K562 (cell line): ENCODE measurements around the gene STC2. TPM values are rescaled to one million over a fixed set of nuclear protein-coding genes. Genes with fewer than 3 reads are reported as not detected.

Experiments
- ATAC-seq: fragments of 200-7000 bp; cut with Tn5 transposase; 3 replicates; pipeline ENCODE4 v1.9.1; 2020; ENCODE audit warnings: moderate library complexity
- BruUV-seq: library from RNA; stranded (reverse); fragments of 400-500 nt; replicated peaks from 2 replicates; lab custom pipeline; 2021; lab: Mats Ljungman, UMichigan
- CTCF ChIA-PET: fragments of 300-600 bp; formaldehyde crosslinking; extraction: SDS; loops from one replicate; lab custom pipeline; 2021; ENCODE audit warnings: low intra/inter-chr PET ratio; lab: Yijun Ruan, JAX
- POLR2A ChIA-PET: fragments of 300-600, 350-650 bp; sonication (Branson Sonifier 250); formaldehyde crosslinking; extraction: SDS; loops from one replicate; lab custom pipeline; 2021; ENCODE audit warnings: antibody characterized with exemption, inconsistent platforms; lab: Yijun Ruan, JAX
- DNase-seq, 4 experiments: peaks; one replicate each; pipeline versions ENCODE4 v3.0.0 to v3.0.0-alpha.2; 2011 to 2018; ENCODE audit warnings: low spot score in 3 of 4, mixed read lengths in 3 of 4; ENCODE audit errors: extremely low read depth in 1 of 4
- FAIRE-seq: peaks from 2 replicates; lab custom pipeline; 2011; peaks lifted over from hg19 to GRCh38; lab: Jason Lieb, UNC
- H2AFZ ChIP-seq: 2 replicates; pipeline ENCODE4 v1.6.0; 2011; ENCODE audit warnings: low read depth, low read length, control low read depth, inconsistent platforms
- H3K27ac ChIP-seq: fragments of 200-600 bp; 3 replicates; pipeline ENCODE4 v1.8.0; 2011; ENCODE audit warnings: low read depth, mild to moderate bottlenecking, control low read depth, inconsistent platforms, low read length, moderate library complexity, mixed read lengths; ENCODE audit errors: extremely low read depth
- H3K27me3 ChIP-seq, 2 experiments: fragments of 300-600 bp in 1 of 2; 2 replicates in 1 of 2; 3 replicates in 1 of 2; pipeline versions ENCODE4 v1.6.0 to v1.8.0; 2011; ENCODE audit warnings: inconsistent platforms in 2 of 2, low read length in 2 of 2, mild to moderate bottlenecking in 1 of 2, mixed read lengths in 1 of 2, moderate library complexity in 1 of 2; ENCODE audit not compliant: control insufficient read depth in 2 of 2, insufficient read depth in 2 of 2
- H3K36me3 ChIP-seq: fragments of 300-600 bp; 3 replicates; pipeline ENCODE4 v1.8.0; 2011; ENCODE audit warnings: mild to moderate bottlenecking, low read length, inconsistent platforms; ENCODE audit not compliant: control insufficient read depth, insufficient read depth
- H3K4me1 ChIP-seq, 2 experiments: fragments of 200-600 bp in 1 of 2; replicated peaks in 1 of 2; 2 replicates in 1 of 2; 3 replicates in 1 of 2; pipeline versions ENCODE4 v1.5.1 to v1.8.0; 2011; ENCODE audit warnings: inconsistent platforms in 2 of 2, low read length in 2 of 2, mild to moderate bottlenecking in 1 of 2, mixed read lengths in 1 of 2, moderate library complexity in 1 of 2; ENCODE audit not compliant: control insufficient read depth in 2 of 2, insufficient read depth in 2 of 2
- H3K4me2 ChIP-seq: 2 replicates; pipeline ENCODE4 v1.6.1; 2011; ENCODE audit warnings: low read length, control low read depth, inconsistent platforms, mixed read lengths; ENCODE audit not compliant: insufficient read depth
- H3K4me3 ChIP-seq: fragments of 200-600 bp; sonication (generic), shearing (Covaris generic); 2 replicates; pipeline ENCODE4 v1.5.1; 2016; ENCODE audit warnings: control low read depth, inconsistent platforms
- H3K79me2 ChIP-seq: fragments of 200-600 bp; 3 replicates; pipeline ENCODE4 v1.8.0; 2011; ENCODE audit warnings: low read length, inconsistent platforms; ENCODE audit not compliant: control insufficient read depth, insufficient read depth
- H3K9ac ChIP-seq, 2 experiments: 2 replicates each; pipeline versions ENCODE4 v1.6.0 to v1.6.1; 2011; ENCODE audit warnings: low read depth in 2 of 2, low read length in 2 of 2, control low read depth in 1 of 2, inconsistent platforms in 1 of 2, mild to moderate bottlenecking in 1 of 2, mixed read lengths in 1 of 2; ENCODE audit not compliant: insufficient read depth in 1 of 2
- H3K9me1 ChIP-seq: one replicate; pipeline ENCODE4 v1.6.0; 2011; ENCODE audit warnings: inconsistent platforms, mild to moderate bottlenecking, low read length, moderate library complexity; ENCODE audit not compliant: control insufficient read depth, insufficient read depth
- H3K9me3 ChIP-seq: replicated peaks from 2 replicates; pipeline ENCODE4 v1.5.1; 2011; ENCODE audit warnings: low read depth, low read length, inconsistent platforms; ENCODE audit not compliant: control insufficient read depth, insufficient read depth
- H4K20me1 ChIP-seq: replicated peaks from 2 replicates; pipeline ENCODE4 v1.6.1; 2011; ENCODE audit warnings: low read length, inconsistent platforms, mixed read lengths; ENCODE audit not compliant: control insufficient read depth, insufficient read depth
- ETS1 ChIP-seq: conservative IDR thresholded peaks from 2 replicates; pipeline ENCODE4 v1.6.1; 2011; ENCODE audit warnings: low read depth, mild to moderate bottlenecking, low read length; ENCODE audit not compliant: control insufficient read depth
- POLR2G ChIP-seq: fragments of 200-400 bp; formaldehyde crosslinking; IDR thresholded peaks from 2 replicates; pipeline ENCODE4 v1.6.1; 2017; ENCODE audit warnings: low read depth, mild to moderate bottlenecking, antibody characterized with exemption, low read length, moderate library complexity
- PREB ChIP-seq: sonication (generic); formaldehyde crosslinking; IDR thresholded peaks from 2 replicates; pipeline ENCODE4 v1.8.1; 2023; ENCODE audit warnings: mild to moderate bottlenecking, missing genetic modification reagents
- RBFOX2 ChIP-seq: fragments of 200-400 bp; formaldehyde crosslinking; IDR thresholded peaks from 2 replicates; pipeline ENCODE4 v1.6.1; 2017; ENCODE audit warnings: low read depth, mild to moderate bottlenecking, low read length, moderate library complexity
- TAF9B ChIP-seq: fragments of 450-650 bp; IDR thresholded peaks from 2 replicates; pipeline ENCODE4 v1.6.1; 2018; ENCODE audit warnings: mild to moderate bottlenecking; ENCODE audit not compliant: partially characterized antibody
- ZKSCAN1 ChIP-seq: fragments of 150-350 bp; IDR thresholded peaks from 2 replicates; pipeline ENCODE4 v1.6.1; 2016; ENCODE audit warnings: low read depth, low read length
- WGBS: fragments of 100-300 bp; shearing (Covaris generic); methylation state at CpG from one replicate; pipeline ENCODE4 v1.1.6; 2016; ENCODE audit warnings: low coverage, mixed read lengths; ENCODE audit not compliant: insufficient coverage; ENCODE audit errors: missing lambda C conversion rate; 5-methylcytosine and 5-hydroxymethylcytosine counted together
- in situ Hi-C: fragments of 300-500 bp; cut with MboI; formaldehyde crosslinking; loops from 4 replicates; pipeline ENCODE4 v1.15.0; 2018; ENCODE audit warnings: inconsistent platforms, mixed read lengths
- intact Hi-C: fragments of 100-400 bp; cut with micrococcal nuclease; formaldehyde crosslinking; loops from 2 replicates; pipeline ENCODE4 v1.14.2; 2022
- polyA plus RNA-seq, 8 experiments: library from polyadenylated mRNA; depleted of rRNA in 4 of 8; stranded (reverse) in 5 of 8; unstranded in 3 of 8; fragments of >200 nt; fragmentation: Nextera tagmentation in 2 of 8; fragmentation: Illumina TruSeq in 1 of 8; extraction: Ambion mirVana in 2 of 8; extraction: Trizol in 1 of 8; gene quantifications; 2 replicates each; pipeline versions ENCODE4 v1.2.1 to v1.2.3, GENCODE V29; 2011 to 2014; ENCODE audit warnings: inconsistent platforms in 1 of 8, missing spikeins in 1 of 8
- total RNA-seq, 7 experiments: library from RNA; depleted of rRNA in 6 of 7; stranded (reverse); fragments of >200 nt in 6 of 7; fragmentation: Illumina TruSeq in 2 of 7; extraction: Trizol in 2 of 7; gene quantifications; 2 replicates each; pipeline versions ENCODE4 v1.2.1 to v1.2.3, GENCODE V29; 2011 to 2021; ENCODE audit warnings: low replicate concordance in 1 of 7

Gene STC2
- total and polyA plus RNA-seq, 9 of the 15 experiments (the other 6 are each of a cell fraction or from before 2014, with no cell fraction given): 0.62 to 31.7 (median 7.4) TPM

- Histone ChIP-seq H2AFZ (peak overlapping the region; percentile 85; the same call in 1 of the 2 replicates), H3K27me3 (no peaks in the 10 kb centered on the region), H3K4me3 (no peak overlapping the region), H4K20me1 (no peaks in the 10 kb centered on the region), H3K4me2 (peak overlapping the region; percentile 60; the same call in 1 of the 2 replicates), H3K9me1 (no peaks in the 10 kb centered on the region), H3K27ac (peak overlapping the region; percentile 75; the same call in 1 of the 3 replicates), H3K36me3 (peaks cover 72% of the 10 kb centered on the region), H3K9me3 (no peaks in the 10 kb centered on the region), H3K79me2 (peaks cover 33% of the 10 kb centered on the region), H3K9ac (peak overlapping the region; percentile 13 to 61; a peak in 1 of 4 replicates), H3K4me1 (peaks cover 37 to 42% of the 10 kb centered on the region in 2 experiments)
- ChIA-PET POLR2A (interaction anchor here (0.6 to 1.0 kb wide), 2 partner anchors 10 to 30 kb away, joined by 4 to 5 read pairs; no protein-coding TSS in a partner anchor), CTCF (no interaction called here)
- no peak for DNase-seq
- no peak for ATAC-seq
- FAIRE-seq: no peak
- TF ChIP-seq ZKSCAN1: no peak
- TF ChIP-seq TAF9B: no peak
- no peak for TF ChIP-seq PREB (CRISPR knock-in tag)
- peak; percentile 69 for TF ChIP-seq POLR2G
- 0 out of 2 replicates have a peak, but pooled peaks have one; percentile 3 for TF ChIP-seq ETS1
- TF ChIP-seq RBFOX2: peak; percentile 51
- in situ Hi-C loops (no loop called here), intact Hi-C loops (loop anchor here (10.0 kb wide), 2 partner anchors 548 to 562 kb away; partner anchors contain the start of genes CPEB4 and DUSP1)
- WGBS: 96% methylated on average over 25 of the region's 25 CpGs
- no TSS peak for BruUV-seq
These were observed 5.0 kb downstream of the STC2 start for GRCh38 chr5:173323106-173323798.
